ENCODE measurements around the gene GNG12. TPM values are rescaled to one million over a fixed set of nuclear protein-coding genes. Genes with fewer than 3 reads are reported as not detected.

GNG12 gene
- polyA plus RNA-seq, 1 donor (not counting 4 experiments of a cell fraction or from before 2014, with no cell fraction given), result 208 TPM

DNA sequence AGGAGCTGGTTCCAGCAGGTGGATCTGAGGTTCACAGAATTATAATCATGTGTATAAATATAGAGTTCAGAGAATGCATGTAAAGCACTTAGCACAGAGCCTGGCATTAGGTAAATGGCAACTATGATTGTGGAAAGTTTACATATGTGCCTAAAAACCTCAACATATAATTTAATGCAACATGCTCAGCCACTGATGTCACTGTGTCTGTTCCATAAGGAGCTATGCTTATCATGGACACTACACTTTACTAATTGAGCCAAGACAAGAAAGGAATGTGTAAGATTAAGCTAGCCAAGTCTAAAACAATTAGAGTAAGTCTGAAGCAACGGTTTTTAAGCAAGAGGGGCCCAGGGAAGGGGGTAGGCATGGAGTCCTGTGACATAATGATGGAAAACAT, 61.5 kb downstream of the GNG12 start:
- Histone ChIP-seq H4K20me1 (ENCODE audit: control insufficient read depth, extremely low read depth, insufficient read depth, low read length) (peaks cover 3% of the 10 kb centered on the region), H3K9me3 (ENCODE audit: control insufficient read depth, low read depth, low read length) (no peaks in the 10 kb centered on the region), H3K4me2 (ENCODE audit: control insufficient read depth, extremely low read depth, insufficient read depth, low read depth, low read length) (peak overlapping the region; percentile 7), H3K79me2 (ENCODE audit: control insufficient read depth, insufficient read depth, low read length) (peaks cover 76% of the 10 kb centered on the region), H3K4me1 (ENCODE audit: control insufficient read depth, extremely low read depth, insufficient read depth, low read length) (peaks cover 28% of the 10 kb centered on the region), H3K27me3 (ENCODE audit: control insufficient read depth, extremely low read depth, insufficient read depth, low read length) (no peaks in the 10 kb centered on the region), H2AFZ (ENCODE audit: control insufficient read depth, low read length) (no peak overlapping the region), H3K9me1 (ENCODE audit: control insufficient read depth, extremely low read depth, insufficient read depth, low read length) (peaks cover 6% of the 10 kb centered on the region), H3K4me3 (ENCODE audit: control insufficient read depth in 2 of 3, extremely low read depth in 1 of 3, insufficient read depth in 2 of 3, low read depth in 1 of 3, low read length in 3 of 3) (no peak overlapping the region), H3K9ac (ENCODE audit: control insufficient read depth, extremely low read depth, insufficient read depth, low read length) (no peak overlapping the region), H3K27ac (ENCODE audit: control insufficient read depth, insufficient read depth, low read length) (peak overlapping the region; percentile 25), H3K36me3 (ENCODE audit: control insufficient read depth in 2 of 2, extremely low read depth in 1 of 2, insufficient read depth in 2 of 2, low read length in 2 of 2) (peaks cover 16 to 30% of the 10 kb centered on the region in 2 experiments)
- no peak for TF ChIP-seq EZH2 (IDR thresholded peaks at IDR 0.05; ENCODE audit: low read length)
- TF ChIP-seq CTCF (optimal IDR thresholded peaks at IDR 0.05 in 1 of 3, IDR thresholded peaks at IDR 0.05 in 1 of 3, conservative IDR thresholded peaks at IDR 0.05 in 1 of 3; ENCODE audit: extremely low read depth in 1 of 3, insufficient read depth in 2 of 3, low read length in 3 of 3), result no peak
- dilution Hi-C loops (cut with MboI; ENCODE audit: extremely low pct_ligation_motif_present, low sequenced_read_pairs), result no loop called here
- DNase-seq (ENCODE audit: low read depth, low spot score), result no peak
- no peak for FAIRE-seq

GRCh38 chr1:67771152-67771551, 62.1 kb downstream of the GNG12 start:
- Histone ChIP-seq H3K9me3 (ENCODE audit: control insufficient read depth, low read depth, low read length) (no peaks in the 10 kb centered on the region), H3K79me2 (ENCODE audit: control insufficient read depth, insufficient read depth, low read length) (peaks cover 74% of the 10 kb centered on the region), H3K27me3 (ENCODE audit: control insufficient read depth, extremely low read depth, insufficient read depth, low read length) (no peaks in the 10 kb centered on the region), H3K4me2 (ENCODE audit: control insufficient read depth, extremely low read depth, insufficient read depth, low read depth, low read length) (peak overlapping the region; percentile 7), H3K36me3 (ENCODE audit: control insufficient read depth in 2 of 2, extremely low read depth in 1 of 2, insufficient read depth in 2 of 2, low read length in 2 of 2) (peaks cover 14 to 30% of the 10 kb centered on the region in 2 experiments), H4K20me1 (ENCODE audit: control insufficient read depth, extremely low read depth, insufficient read depth, low read length) (peaks cover 3% of the 10 kb centered on the region), H3K9me1 (ENCODE audit: control insufficient read depth, extremely low read depth, insufficient read depth, low read length) (peaks cover 8% of the 10 kb centered on the region), H3K4me3 (ENCODE audit: control insufficient read depth in 2 of 3, extremely low read depth in 1 of 3, insufficient read depth in 2 of 3, low read depth in 1 of 3, low read length in 3 of 3) (no peak overlapping the region), H3K9ac (ENCODE audit: control insufficient read depth, extremely low read depth, insufficient read depth, low read length) (no peak overlapping the region), H3K4me1 (ENCODE audit: control insufficient read depth, extremely low read depth, insufficient read depth, low read length) (peaks cover 34% of the 10 kb centered on the region), H3K27ac (ENCODE audit: control insufficient read depth, insufficient read depth, low read length) (peak overlapping the region; percentile 25), H2AFZ (ENCODE audit: control insufficient read depth, low read length) (no peak overlapping the region)
- DNase-seq (ENCODE audit: low read depth, low spot score) (peak; percentile 81), FAIRE-seq (peak; percentile 73)
- TF ChIP-seq CTCF (optimal IDR thresholded peaks at IDR 0.05 in 1 of 3, IDR thresholded peaks at IDR 0.05 in 1 of 3, conservative IDR thresholded peaks at IDR 0.05 in 1 of 3; ENCODE audit: extremely low read depth in 1 of 3, insufficient read depth in 2 of 3, low read length in 3 of 3) (peak; percentile 31 to 67 (median 53)), EZH2 (IDR thresholded peaks at IDR 0.05; ENCODE audit: low read length) (no peak)
- dilution Hi-C loops (cut with MboI; ENCODE audit: extremely low pct_ligation_motif_present, low sequenced_read_pairs), result no loop called here

All from keratinocyte (primary cell).